ENCODE results near the gene ERICH6B.

Gene ERICH6B

GRCh38 chr13:45540864-45541263, 74.7 kb downstream of the ERICH6B start:
- no peak for DNase-seq

- no peak for DNase-seq
These were observed 75.3 kb downstream of the ERICH6B start for GRCh38 chr13:45540195-45540594.

DNA sequence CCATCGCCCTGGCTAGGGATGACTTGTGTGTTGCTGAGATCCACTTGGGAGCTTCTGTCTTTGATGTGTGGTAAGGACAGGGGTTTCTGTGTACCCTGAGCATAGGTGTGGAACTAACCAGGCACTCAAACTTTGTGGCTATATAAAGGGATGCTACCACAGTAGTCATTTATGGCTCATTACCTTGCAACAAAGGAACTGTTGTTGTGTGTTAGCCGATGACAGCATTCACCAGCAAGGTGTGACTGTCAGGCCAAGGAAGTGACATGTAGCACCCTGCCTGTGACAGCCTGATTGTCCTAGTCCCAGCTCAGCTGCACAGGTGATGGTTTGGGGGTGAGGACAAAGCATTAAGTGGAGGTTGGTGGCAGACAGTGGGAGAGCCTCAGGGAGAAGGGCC, 77.2 kb downstream of the ERICH6B start:
- no peak for DNase-seq

GRCh38 chr13:45537516-45537915, 78.0 kb downstream of the ERICH6B start:
- no peak for DNase-seq

- DNase-seq, result no peak
These were observed 79.3 kb downstream of the ERICH6B start for GRCh38 chr13:45536224-45536623.

GRCh38 chr13:45534604-45535003, 80.9 kb downstream of the ERICH6B start:
- DNase-seq, result no peak

GRCh38 chr13:45529758-45530157, 85.8 kb downstream of the ERICH6B start:
- DNase-seq, result no peak

GRCh38 chr13:45527699-45528462, 87.7 kb downstream of the ERICH6B start:
- no peak for DNase-seq

- DNase-seq, result no peak
These were observed 93.0 kb downstream of the ERICH6B start for GRCh38 chr13:45522571-45522970.

GRCh38 chr13:45521297-45521696, 94.2 kb downstream of the ERICH6B start:
- no peak for DNase-seq

DNA sequence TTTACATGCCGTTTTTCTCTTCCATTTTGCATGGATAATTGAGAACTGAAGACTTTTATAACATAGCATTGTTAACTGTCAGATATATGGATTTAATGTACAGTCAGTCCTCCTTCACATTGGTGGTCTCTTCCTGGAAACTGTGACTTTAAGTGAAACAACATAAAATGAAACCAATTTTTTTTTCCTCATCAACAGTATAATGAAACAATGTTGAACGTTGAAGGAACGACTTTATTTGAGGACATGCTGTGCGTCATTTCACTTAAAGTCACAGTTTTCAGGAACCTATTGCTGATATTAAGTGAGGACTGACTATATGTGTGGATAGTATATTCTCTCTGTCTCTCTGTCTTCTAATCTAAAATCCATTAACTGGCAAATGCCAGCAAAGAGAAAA, 96.0 kb downstream of the ERICH6B start:
- no peak for DNase-seq

DNA sequence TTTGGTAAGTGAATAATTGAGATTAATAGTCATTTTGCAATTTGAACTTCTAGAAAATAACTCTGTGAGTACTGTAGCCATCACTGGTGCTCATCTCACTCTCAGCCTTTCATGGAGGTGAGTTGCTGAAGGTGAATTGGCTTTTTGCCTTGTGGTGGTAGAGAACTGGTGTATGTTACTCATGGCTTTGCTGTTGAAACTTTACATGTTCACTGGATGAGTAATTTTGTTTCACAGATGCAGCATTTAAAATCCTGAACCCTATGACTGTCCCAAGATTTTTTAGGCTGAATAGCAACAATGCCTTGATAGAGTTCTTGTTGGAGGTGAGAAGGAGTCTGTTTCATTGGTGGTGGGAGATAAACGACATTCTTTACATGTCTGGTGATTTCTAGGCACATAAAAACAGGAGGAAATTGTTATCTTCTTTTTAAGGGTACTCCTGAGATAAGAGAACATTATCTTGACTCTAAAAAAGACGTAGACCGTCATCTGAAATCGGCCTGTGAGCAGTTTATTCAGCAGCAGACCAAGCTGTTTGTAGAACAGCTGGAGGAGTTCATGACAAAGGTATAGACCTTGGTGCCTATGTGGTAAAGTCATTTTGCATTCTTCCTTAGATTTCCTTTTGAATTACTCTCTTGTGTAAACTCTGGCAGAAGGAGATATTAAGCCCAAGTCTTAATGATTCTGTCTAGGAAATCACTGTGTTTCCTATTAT, 96.9 kb downstream of the ERICH6B start:
- no peak for DNase-seq

DNA sequence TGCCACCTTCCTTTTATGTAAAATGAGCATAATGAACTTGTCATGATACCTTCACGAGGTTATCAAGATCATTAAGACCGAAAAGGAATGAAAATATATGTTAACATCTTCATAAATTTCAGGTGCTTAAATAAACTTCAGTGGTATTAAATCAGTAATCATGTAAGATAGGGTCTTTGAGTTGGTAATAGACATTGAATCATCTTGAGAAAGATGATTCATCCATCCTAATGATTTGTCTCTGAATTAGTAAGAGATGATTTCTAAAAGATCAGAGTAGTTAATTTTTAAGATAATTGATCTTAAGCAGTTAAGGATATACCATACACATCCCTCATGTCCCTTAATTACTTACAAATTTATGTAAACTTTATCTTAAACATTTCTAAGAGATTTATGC, 98.8 kb downstream of the ERICH6B start:
- DNase-seq, result no peak

- DNase-seq, result no peak
These were observed 103.4 kb downstream of the ERICH6B start for GRCh38 chr13:45512098-45512496.

GRCh38 chr13:45511310-45512097, 104.0 kb downstream of the ERICH6B start:
- no peak for DNase-seq

- DNase-seq, result no peak
These were observed 104.9 kb downstream of the ERICH6B start for GRCh38 chr13:45510672-45511071.

DNA sequence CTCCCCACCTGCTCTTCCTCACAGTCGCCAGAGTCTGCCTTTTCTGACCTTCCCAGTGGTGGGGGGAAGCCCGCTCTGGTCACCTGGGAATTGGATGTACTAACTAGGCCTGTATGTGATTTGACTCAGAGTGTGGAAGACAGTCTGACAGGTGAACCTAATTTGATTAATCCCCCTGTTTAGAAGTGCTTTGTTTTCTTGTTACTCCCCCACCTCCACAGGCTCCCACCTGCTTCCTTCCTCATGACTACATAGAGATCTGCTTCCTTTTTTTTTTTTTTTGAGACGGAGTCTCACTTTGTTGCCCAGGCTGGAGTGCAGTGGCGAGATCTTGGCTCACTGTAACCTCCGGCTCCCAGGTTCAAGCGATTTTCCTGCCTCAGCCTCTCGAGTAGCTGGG, 106.8 kb downstream of the ERICH6B start:
- no peak for DNase-seq

DNA sequence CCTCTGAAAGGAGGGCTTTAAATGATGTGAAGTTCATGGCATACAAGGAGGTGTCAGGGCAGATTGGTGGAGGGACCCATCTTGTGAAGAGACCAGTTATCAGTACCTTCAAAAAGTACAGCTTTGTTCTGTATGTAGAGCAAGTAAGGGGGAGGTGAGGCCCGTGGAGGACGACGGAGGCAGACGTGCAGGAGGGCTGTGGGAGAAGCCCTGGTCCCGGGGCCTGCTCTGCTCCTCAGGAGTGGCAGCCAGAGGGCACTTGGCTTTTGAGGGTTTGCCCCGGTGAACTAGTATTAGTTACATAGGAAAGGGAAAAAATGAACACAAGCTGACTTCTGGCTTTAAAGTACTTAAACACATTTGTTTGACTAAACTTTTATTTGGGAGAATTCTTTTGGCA, 108.7 kb downstream of the ERICH6B start:
- DNase-seq, result no peak

DNA sequence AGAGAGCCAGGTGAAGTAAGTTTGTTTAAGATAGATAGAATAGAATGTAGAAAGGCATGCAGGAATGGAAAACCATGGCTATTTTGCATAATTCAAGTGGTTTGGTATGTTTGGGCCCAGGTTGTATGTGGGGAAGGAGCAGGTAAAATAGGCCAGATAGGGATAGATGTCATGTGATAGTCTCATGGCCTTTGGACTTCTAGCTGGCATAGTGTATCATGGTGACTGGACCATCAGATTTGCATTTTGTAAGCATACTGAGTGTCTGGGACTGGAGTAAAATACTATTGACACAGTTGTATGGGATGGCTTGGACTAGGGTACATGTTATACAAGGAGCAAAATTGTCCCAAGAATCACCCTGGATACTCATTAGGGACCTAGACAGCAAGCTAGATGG, 111.9 kb downstream of the ERICH6B start:
- no peak for DNase-seq

- DNase-seq, result no peak
These were observed 114.4 kb downstream of the ERICH6B start for GRCh38 chr13:45501175-45501526.

DNA sequence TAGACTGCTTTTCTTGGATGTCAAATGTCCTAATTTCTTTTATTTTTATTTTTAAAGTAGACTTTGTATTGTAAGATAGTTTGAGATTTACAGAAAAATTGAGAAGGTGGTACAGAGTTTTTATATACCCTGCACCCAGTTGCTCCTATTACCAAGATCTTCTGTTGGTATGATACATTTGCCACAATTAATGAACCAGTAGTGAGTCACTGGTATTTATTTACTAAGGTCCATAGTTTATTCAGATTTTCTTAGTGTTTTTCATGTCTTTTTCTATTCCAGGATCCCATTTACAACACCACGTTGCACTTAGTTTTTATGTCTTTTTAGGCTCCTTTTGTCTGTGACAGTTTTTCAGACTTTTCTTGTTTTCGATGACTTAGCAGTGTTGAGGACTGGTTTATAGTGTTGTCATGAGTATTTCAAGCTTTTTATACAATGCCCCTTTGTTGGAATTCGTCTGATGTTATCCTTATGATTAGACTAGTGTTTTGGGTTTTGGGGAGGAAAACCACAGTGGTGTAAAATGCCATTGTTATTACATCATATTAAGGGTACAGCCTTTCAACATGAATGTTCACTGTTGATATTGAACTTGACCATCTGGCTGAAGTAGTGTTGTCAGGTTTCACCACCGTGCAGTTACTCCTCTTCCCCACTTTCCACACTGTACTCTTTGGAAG, 114.9 kb downstream of the ERICH6B start:
- no peak for DNase-seq

DNA sequence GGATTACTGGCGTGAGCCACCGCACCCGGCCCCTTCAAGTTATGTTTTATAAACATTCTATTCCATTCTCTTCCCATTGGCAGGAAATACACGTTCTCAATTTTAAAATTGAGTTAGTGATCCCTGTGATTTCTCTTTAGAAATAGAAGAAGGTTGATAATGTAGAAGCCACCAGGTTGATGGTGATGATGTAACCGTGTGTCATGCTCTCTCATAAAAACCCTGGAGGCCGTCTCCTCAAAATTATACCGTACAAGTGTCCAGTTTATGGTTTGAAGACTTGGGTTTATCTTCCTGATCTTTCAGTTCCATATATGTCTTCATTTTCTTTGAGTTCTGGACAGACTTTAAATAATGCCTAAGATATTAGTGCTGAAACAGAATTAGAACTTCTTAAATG, 118.6 kb downstream of the ERICH6B start:
- no peak for DNase-seq

GRCh38 chr13:45492538-45492937, 123.0 kb downstream of the ERICH6B start:
- DNase-seq, result no peak
